Adrenal gland (tissue), 5 donors: ENCODE results near the gene UROS.

ENCODE experiments used
- CTCF ChIP-seq, 6 experiments: fragments of 450-650 bp in 4 of 6; fragments of 200-600 bp in 2 of 6; sonication (generic) in 1 of 6; IDR thresholded peaks; 1 replicate in 5 of 6; 2 replicates in 1 of 6; pipeline versions ENCODE4 v1.5.1 to v1.8.0; 2016 to 2021; ENCODE audit warnings: antibody characterized with exemption in 6 of 6, mild to moderate bottlenecking in 2 of 6, moderate library complexity in 1 of 6
- POLR2A ChIP-seq, 2 donors: fragments of 450-650 bp; IDR thresholded peaks; one replicate each; pipeline ENCODE4 v1.6.1; 2017; ENCODE audit warnings: antibody characterized with exemption in 2 of 2, mild to moderate bottlenecking in 2 of 2, moderate library complexity in 1 of 2
- donor health status: DM: no; HTN: no; CAD: no.

- no peak for TF ChIP-seq POLR2A (IDR thresholded peaks at IDR 0.05)
- no peak for TF ChIP-seq CTCF (IDR thresholded peaks at IDR 0.05)
Measured at GRCh38 chr10:125769175-125769574, 53.9 kb downstream of the UROS start.
